GM19468 (cell line): ENCODE measurements around the gene ARPC5.
"Not testable (repeated sequence)": the region's sequence is repeated elsewhere in the genome, so short reads cannot be mapped to it uniquely, and the experiment has no call there.

ENCODE experiments used
- ATAC-seq: cut with Tn5 transposase; IDR thresholded peaks from one replicate; pipeline ENCODE4 v1.9.1; 2021; ENCODE audit warnings: mild to moderate bottlenecking, moderate library complexity, moderate number of reproducible peaks; ENCODE audit not compliant: unreplicated experiment; ENCODE audit errors: extremely low read depth

ARPC5 gene

GRCh38 chr1:183635606-183636333 is at the start of gene ARPC5:
ARPC5 (minus strand) TSS chr1:183635783; CDS start chr1:183635659, 124 bp downstream.
- peak; percentile 71 for ATAC-seq

- no peak for ATAC-seq
Observed at GRCh38 chr1:183685112-183685713, 49.6 kb upstream of the ARPC5 start.

- ATAC-seq = not testable (repeated sequence)
Observed at GRCh38 chr1:183679363-183679762, 43.8 kb upstream of the ARPC5 start.

GRCh38 chr1:183678819-183679218 is 43.2 kb upstream of the ARPC5 start:
- ATAC-seq = no peak

GRCh38 chr1:183676586-183677189 is 41.1 kb upstream of the ARPC5 start:
- ATAC-seq = no peak

GRCh38 chr1:183675883-183676585 is 40.5 kb upstream of the ARPC5 start:
- no peak for ATAC-seq

- no peak for ATAC-seq
Observed at GRCh38 chr1:183675381-183675780, 39.8 kb upstream of the ARPC5 start.

- no peak for ATAC-seq
Observed at GRCh38 chr1:183674886-183675285, 39.3 kb upstream of the ARPC5 start.

- no peak for ATAC-seq
Observed at GRCh38 chr1:183674339-183674738, 38.8 kb upstream of the ARPC5 start.

- ATAC-seq = no peak
Observed at GRCh38 chr1:183673605-183674323, 38.2 kb upstream of the ARPC5 start.

- ATAC-seq = no peak
Observed at GRCh38 chr1:183670169-183670568, 34.6 kb upstream of the ARPC5 start.

- ATAC-seq = no peak
Observed at GRCh38 chr1:183656355-183656754, 20.8 kb upstream of the ARPC5 start.

- peak; percentile 38 for ATAC-seq
Observed at GRCh38 chr1:183655562-183656075, 20.0 kb upstream of the ARPC5 start.

- ATAC-seq = no peak
Observed at GRCh38 chr1:183654706-183655105, 19.1 kb upstream of the ARPC5 start.

- ATAC-seq = peak; percentile 31
Observed at GRCh38 chr1:183653876-183654451, 18.4 kb upstream of the ARPC5 start.

- ATAC-seq = no peak
Observed at GRCh38 chr1:183653462-183653794, 17.8 kb upstream of the ARPC5 start.

GRCh38 chr1:183652547-183653461 is 17.2 kb upstream of the ARPC5 start, which contains the start of gene APOBEC4:
APOBEC4 (minus strand) TSS chr1:183653316; CDS start chr1:183648781, 4,535 bp downstream.
- ATAC-seq = no peak

GRCh38 chr1:183652107-183652506 is 16.5 kb upstream of the ARPC5 start:
- no peak for ATAC-seq

GRCh38 chr1:183651612-183652011 is 16.0 kb upstream of the ARPC5 start:
- no peak for ATAC-seq
